ENCODE measurements around the gene PMP22. TPM values are rescaled to one million over a fixed set of nuclear protein-coding genes. Genes with fewer than 3 reads are reported as not detected.
"Not testable (repeated sequence)": the region's sequence is repeated elsewhere in the genome, so short reads cannot be mapped to it uniquely, and the experiment has no call there.

PMP22 gene
- total RNA-seq, 1 donor from 2014 or later = not detected

DNA sequence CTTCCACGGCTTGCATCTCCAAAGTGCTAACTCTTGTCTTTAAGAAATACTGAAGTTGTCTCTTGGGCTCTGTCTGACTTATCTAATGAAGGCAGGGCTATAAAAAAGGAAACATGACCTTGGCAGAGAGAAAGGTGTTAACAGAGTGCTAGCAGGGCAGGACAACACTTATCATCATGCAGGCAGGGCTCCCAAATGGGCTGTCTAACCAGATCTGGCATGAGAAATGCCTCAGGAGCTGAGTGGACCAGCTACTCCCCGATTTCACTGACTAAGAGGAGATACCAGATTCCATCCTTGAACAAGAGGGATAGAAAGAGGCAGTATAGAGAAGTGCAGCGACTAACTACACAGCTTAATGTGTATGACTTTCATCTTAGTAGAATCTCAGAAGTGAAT lies 32.6 kb downstream of the PMP22 start:
- H3K4me1 Mint-ChIP-seq = no peaks in the 10 kb centered on the region
- TF ChIP-seq CTCF (IDR thresholded peaks at IDR 0.05) = no peak
- no peak overlapping the region for H3K4me3 Mint-ChIP-seq
- POLR2A ChIA-PET = no interaction called here
- H3K27ac Mint-ChIP-seq = no peak overlapping the region
- no peak for ATAC-seq (ENCODE audit: low read depth)
- H3K36me3 Mint-ChIP-seq (ENCODE audit: low read depth) = no peaks in the 10 kb centered on the region
- CTCF ChIA-PET = no interaction called here
- peaks cover 2% of the 10 kb centered on the region for H3K27me3 Mint-ChIP-seq
- intact Hi-C loops (cut with micrococcal nuclease) = no loop called here
- no peak for DNase-seq
- no peaks in the 10 kb centered on the region for H3K9me3 Mint-ChIP-seq

DNA sequence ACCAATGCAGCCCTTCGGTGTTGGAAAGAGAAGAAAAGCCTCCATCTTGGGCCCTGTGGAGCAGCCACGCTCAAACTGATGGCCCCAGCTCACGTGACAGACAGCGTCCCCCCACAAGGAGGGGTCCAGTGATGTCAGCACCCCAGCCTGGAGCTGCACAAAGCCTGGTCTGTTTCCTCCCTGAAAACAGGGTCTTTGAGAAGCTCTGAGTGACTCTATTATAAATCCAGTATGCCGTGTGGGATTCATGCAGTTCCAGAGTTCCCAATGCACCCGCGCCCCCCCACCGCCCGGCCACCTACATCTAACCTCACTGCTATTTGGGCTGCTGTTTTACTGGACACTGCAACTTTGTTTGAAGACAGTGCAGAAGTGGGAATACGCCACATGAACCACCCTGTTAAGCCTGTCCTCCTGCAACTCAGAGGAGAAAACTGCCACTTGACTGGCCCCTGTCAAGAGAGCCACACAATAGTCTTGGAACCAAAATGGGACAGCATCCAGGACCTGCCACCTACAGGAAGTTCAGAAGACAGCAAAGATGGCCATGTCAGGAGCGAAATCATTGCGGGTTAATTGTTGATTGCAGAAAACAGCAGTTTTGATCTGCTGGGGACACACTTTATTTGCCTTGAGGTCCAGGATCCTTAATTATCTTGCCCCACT lies 33.1 kb downstream of the PMP22 start:
- no peaks in the 10 kb centered on the region for H3K4me1 Mint-ChIP-seq
- ATAC-seq (ENCODE audit: low read depth) (no peak), DNase-seq (no peak)
- intact Hi-C loops (cut with micrococcal nuclease) = no loop called here
- H3K27ac Mint-ChIP-seq = no peak overlapping the region
- H3K9me3 Mint-ChIP-seq = no peaks in the 10 kb centered on the region
- H3K36me3 Mint-ChIP-seq (ENCODE audit: low read depth) = no peaks in the 10 kb centered on the region
- ChIA-PET POLR2A (no interaction called here), CTCF (no interaction called here)
- peaks cover 2% of the 10 kb centered on the region for H3K27me3 Mint-ChIP-seq
- H3K4me3 Mint-ChIP-seq = no peak overlapping the region
- TF ChIP-seq CTCF (IDR thresholded peaks at IDR 0.05) = no peak

DNA sequence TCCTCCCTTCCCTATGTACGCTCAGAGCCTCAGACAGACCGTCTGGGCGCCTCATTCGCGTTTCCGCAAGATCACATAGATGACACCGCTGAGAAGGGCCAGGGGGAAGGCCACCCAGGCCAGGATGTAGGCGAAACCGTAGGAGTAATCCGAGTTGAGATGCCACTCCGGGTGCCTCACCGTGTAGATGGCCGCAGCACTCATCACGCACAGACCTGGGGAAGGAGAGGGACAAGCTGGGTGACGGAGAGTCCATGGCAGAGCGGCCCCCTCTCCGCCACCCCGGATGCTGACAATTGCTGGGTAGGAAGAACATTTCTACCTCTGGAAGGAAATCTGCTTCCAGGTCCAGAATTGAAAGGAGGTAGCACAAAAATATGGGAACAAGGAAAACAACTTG lies 34.3 kb downstream of the PMP22 start:
- Mint-ChIP-seq H3K27ac (no peak overlapping the region), H3K4me3 (no peak overlapping the region), H3K9me3 (no peaks in the 10 kb centered on the region), H3K27me3 (peaks cover 4% of the 10 kb centered on the region), H3K36me3 (ENCODE audit: low read depth) (no peaks in the 10 kb centered on the region), H3K4me1 (no peaks in the 10 kb centered on the region)
- CTCF ChIA-PET = no interaction called here
- no peak for DNase-seq
- no peak for TF ChIP-seq CTCF (IDR thresholded peaks at IDR 0.05)
- POLR2A ChIA-PET = no interaction called here
- ATAC-seq (ENCODE audit: low read depth) = no peak
- intact Hi-C loops (cut with micrococcal nuclease) = no loop called here

DNA sequence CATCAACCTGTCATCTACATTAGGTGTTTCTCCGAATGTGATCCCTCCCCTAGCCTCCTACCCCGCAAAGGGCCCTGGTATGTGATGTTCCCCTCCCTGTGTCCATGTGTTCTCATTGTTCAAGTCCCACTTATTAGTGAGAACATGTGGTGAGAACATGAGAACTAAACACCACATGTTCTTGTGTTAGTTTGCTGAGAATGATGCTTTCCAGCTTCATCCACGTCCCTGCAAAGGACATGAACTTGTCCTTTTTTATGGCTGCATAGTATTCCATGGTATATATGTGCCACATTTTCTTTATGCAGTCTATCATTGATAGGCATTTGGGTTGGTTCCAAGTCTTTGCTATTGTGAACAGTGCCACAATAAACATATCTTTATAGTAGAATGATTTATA lies 43.3 kb downstream of the PMP22 start:
- H3K4me3 Mint-ChIP-seq; DNase-seq; H3K4me1 Mint-ChIP-seq; POLR2A ChIA-PET; H3K27me3 Mint-ChIP-seq; H3K9me3 Mint-ChIP-seq; intact Hi-C loops (cut with micrococcal nuclease); H3K36me3 Mint-ChIP-seq (ENCODE audit: low read depth); ATAC-seq (ENCODE audit: low read depth); H3K27ac Mint-ChIP-seq: not testable (repeated sequence)
- CTCF ChIA-PET = interaction anchor here (1.0 kb wide), 1 partner anchor 19 kb away, joined by 3 read pairs; no protein-coding TSS in a partner anchor

DNA sequence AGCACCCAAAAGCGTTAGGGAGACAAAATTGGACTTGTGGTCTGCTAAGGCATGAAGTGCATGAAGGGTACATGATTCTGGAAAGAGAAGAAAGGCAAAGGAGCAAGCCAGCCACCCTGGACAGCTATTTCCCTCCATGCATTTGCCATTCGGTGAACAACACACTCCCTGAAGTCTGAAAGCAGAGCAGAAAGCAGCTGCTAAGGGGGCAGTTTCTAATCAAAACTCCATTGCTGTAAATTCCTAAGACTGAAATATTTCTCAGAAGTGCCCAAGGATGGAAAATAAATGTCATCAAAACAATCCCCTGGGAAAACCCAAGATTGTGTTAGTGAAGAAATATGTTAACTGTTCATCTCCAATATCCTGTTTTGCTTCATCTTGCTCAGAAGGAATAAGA lies 44.3 kb downstream of the PMP22 start:
- POLR2A ChIA-PET = interaction anchor here (0.6 kb wide), 1 partner anchor 1354 kb away, joined by 6 read pairs; no protein-coding TSS in a partner anchor
- no peak for ATAC-seq (ENCODE audit: low read depth)
- intact Hi-C loops (cut with micrococcal nuclease) = no loop called here
- Mint-ChIP-seq H3K4me3 (no peak overlapping the region), H3K27me3 (no peaks in the 10 kb centered on the region), H3K36me3 (ENCODE audit: low read depth) (no peaks in the 10 kb centered on the region), H3K27ac (no peak overlapping the region), H3K9me3 (no peaks in the 10 kb centered on the region), H3K4me1 (no peaks in the 10 kb centered on the region)
- no peak for TF ChIP-seq CTCF (IDR thresholded peaks at IDR 0.05)
- CTCF ChIA-PET = interaction anchor here (1.0 kb wide), 1 partner anchor 20 kb away, joined by 3 read pairs; no protein-coding TSS in a partner anchor
- DNase-seq = no peak

- Mint-ChIP-seq H3K27ac (no peak overlapping the region), H3K36me3 (ENCODE audit: low read depth) (no peaks in the 10 kb centered on the region), H3K9me3 (no peaks in the 10 kb centered on the region), H3K4me1 (no peaks in the 10 kb centered on the region), H3K4me3 (no peak overlapping the region), H3K27me3 (peaks cover 1% of the 10 kb centered on the region)
- DNase-seq (no peak), ATAC-seq (ENCODE audit: low read depth) (no peak)
- TF ChIP-seq CTCF (IDR thresholded peaks at IDR 0.05) = no peak
- POLR2A ChIA-PET = no interaction called here
- intact Hi-C loops (cut with micrococcal nuclease) = no loop called here
- CTCF ChIA-PET = no interaction called here
Observed at GRCh38 chr17:15216481-15216880, 48.6 kb downstream of the PMP22 start.

Data from activated B cell treated with CpG ODN at 0.5 μM for 24 hours (primary cell).